Measurements from ENCODE around the gene SLC7A4. TPM values are rescaled to one million over a fixed set of nuclear protein-coding genes. Genes with fewer than 3 reads are reported as not detected.

SLC7A4 gene
- total RNA-seq, 2 experiments from 2014 or later = not detected

DNA sequence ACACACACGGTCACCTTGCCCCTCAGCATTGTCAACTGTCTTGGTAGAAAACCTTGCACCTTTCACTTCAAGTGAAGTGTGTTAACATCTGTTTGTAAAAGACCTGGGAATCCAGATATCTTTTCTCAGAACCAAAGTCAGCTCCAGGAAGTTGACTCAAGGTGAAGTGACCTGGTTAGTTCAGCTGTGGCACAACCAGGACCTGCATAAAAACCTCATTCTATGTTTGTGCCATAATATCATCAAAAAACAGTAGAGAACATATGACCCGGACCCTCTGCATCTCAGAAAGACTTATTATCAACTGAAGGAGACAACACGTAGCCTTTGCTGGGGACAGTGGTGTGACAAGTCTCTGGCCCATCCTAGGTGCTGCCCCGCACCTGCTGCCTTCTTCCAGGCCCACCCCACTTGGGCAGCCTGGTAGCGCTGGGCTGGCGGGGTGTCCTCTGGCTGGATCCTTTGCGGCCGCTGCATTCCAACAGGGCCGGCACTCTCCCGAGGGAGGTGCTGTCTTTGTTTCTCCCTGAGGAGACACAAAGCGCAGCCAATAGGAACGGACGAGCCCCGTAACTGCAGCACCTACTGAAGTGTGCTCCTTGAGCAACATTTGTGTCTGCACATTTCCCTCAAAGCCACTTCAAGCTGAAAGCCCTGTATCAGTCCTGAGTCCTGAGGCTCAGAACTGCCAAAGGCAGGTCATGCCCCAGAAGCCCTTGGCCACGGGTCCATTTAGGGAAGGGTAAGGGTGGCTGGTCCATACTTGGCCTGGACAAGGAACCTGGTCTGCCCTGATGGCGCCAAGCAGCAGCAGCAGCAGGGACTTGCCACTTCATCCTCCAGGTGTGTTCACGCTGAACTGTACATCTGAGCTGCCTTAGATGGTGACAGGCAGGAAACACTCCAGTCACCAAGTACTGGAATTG is 38.6 kb upstream of the SLC7A4 start:
- Histone ChIP-seq H3K27ac (ENCODE audit: low read depth, low read length, poor library complexity, severe bottlenecking) (no peak overlapping the region), H3K4me1 (ENCODE audit: insufficient read depth, low read length, poor library complexity, severe bottlenecking) (no peaks in the 10 kb centered on the region), H3K4me3 (ENCODE audit: low read depth, low read length, poor library complexity, severe bottlenecking) (no peak overlapping the region), H2AFZ (ENCODE audit: low read length) (no peak overlapping the region), H3K9me2 (ENCODE audit: insufficient read depth, low read length) (no peaks in the 10 kb centered on the region), H3K79me2 (ENCODE audit: insufficient read depth, low read depth, low read length) (no peaks in the 10 kb centered on the region), H4K20me1 (ENCODE audit: insufficient read depth, low read length) (no peaks in the 10 kb centered on the region), H3K36me3 (ENCODE audit: insufficient read depth, low read length) (no peaks in the 10 kb centered on the region), H3K9me3 (ENCODE audit: low read length) (no peaks in the 10 kb centered on the region), H3K4me2 (ENCODE audit: low read length) (no peak overlapping the region)
- BruUV-seq (replicated peaks) = no TSS peak
- ChIA-PET POLR2A (no interaction called here), CTCF (ENCODE audit: unreplicated experiment) (no interaction called here)
- no peak for DNase-seq (ENCODE audit: low spot score)
- TF ChIP-seq EZH2phosphoT487 (IDR thresholded peaks at IDR 0.05; ENCODE audit: borderline replicate concordance, low read depth, low read length) = no peak
- TF ChIP-seq, protein P1, sequence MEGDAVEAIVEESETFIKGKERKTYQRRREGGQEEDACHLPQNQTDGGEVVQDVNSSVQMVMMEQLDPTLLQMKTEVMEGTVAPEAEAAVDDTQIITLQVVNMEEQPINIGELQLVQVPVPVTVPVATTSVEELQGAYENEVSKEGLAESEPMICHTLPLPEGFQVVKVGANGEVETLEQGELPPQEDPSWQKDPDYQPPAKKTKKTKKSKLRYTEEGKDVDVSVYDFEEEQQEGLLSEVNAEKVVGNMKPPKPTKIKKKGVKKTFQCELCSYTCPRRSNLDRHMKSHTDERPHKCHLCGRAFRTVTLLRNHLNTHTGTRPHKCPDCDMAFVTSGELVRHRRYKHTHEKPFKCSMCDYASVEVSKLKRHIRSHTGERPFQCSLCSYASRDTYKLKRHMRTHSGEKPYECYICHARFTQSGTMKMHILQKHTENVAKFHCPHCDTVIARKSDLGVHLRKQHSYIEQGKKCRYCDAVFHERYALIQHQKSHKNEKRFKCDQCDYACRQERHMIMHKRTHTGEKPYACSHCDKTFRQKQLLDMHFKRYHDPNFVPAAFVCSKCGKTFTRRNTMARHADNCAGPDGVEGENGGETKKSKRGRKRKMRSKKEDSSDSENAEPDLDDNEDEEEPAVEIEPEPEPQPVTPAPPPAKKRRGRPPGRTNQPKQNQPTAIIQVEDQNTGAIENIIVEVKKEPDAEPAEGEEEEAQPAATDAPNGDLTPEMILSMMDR (conservative IDR thresholded peaks at IDR 0.05; ENCODE audit: low read length) = no peak
- intact Hi-C loops (cut with micrococcal nuclease; ENCODE audit: unreplicated experiment) = no loop called here

DNA sequence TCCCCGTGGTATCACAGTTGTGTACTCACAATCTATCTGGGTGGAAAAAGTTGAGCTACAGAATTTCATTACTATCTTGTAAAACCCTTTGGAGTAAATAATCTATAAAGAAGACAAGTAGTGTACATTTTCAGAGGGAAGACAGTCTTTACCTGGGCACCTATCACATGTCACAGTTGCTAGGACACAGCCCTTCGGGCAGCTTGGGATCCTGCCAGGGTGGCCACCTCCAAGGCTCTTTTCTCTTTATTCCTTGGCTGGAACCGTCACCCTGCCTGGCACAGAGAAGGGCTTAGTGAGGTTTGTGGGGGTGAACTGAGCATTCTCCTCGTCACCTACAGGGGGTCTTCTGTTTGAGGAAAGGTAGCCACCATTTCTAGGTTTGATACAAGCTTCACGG is 37.0 kb upstream of the SLC7A4 start:
- intact Hi-C loops (cut with micrococcal nuclease; ENCODE audit: unreplicated experiment) = no loop called here
- no peak overlapping the region for H3K27ac ChIP-seq (ENCODE audit: low read depth, low read length, poor library complexity, severe bottlenecking)
- TF ChIP-seq, protein P1 (conservative IDR thresholded peaks at IDR 0.05; ENCODE audit: low read length) = no peak
- no peak for TF ChIP-seq EZH2phosphoT487 (IDR thresholded peaks at IDR 0.05; ENCODE audit: borderline replicate concordance, low read depth, low read length)
- no peaks in the 10 kb centered on the region for H3K9me2 ChIP-seq (ENCODE audit: insufficient read depth, low read length)
- no peak overlapping the region for H3K4me2 ChIP-seq (ENCODE audit: low read length)
- DNase-seq (ENCODE audit: low spot score) = no peak
- no peaks in the 10 kb centered on the region for H3K79me2 ChIP-seq (ENCODE audit: insufficient read depth, low read depth, low read length)
- H2AFZ ChIP-seq (ENCODE audit: low read length) = no peak overlapping the region
- no peaks in the 10 kb centered on the region for H3K4me1 ChIP-seq (ENCODE audit: insufficient read depth, low read length, poor library complexity, severe bottlenecking)
- H3K4me3 ChIP-seq (ENCODE audit: low read depth, low read length, poor library complexity, severe bottlenecking) = no peak overlapping the region
- H3K36me3 ChIP-seq (ENCODE audit: insufficient read depth, low read length) = no peaks in the 10 kb centered on the region
- no peaks in the 10 kb centered on the region for H4K20me1 ChIP-seq (ENCODE audit: insufficient read depth, low read length)
- ChIA-PET CTCF (ENCODE audit: unreplicated experiment) (no interaction called here), POLR2A (no interaction called here)
- no TSS peak for BruUV-seq (replicated peaks)
- H3K9me3 ChIP-seq (ENCODE audit: low read length) = no peaks in the 10 kb centered on the region

DNA sequence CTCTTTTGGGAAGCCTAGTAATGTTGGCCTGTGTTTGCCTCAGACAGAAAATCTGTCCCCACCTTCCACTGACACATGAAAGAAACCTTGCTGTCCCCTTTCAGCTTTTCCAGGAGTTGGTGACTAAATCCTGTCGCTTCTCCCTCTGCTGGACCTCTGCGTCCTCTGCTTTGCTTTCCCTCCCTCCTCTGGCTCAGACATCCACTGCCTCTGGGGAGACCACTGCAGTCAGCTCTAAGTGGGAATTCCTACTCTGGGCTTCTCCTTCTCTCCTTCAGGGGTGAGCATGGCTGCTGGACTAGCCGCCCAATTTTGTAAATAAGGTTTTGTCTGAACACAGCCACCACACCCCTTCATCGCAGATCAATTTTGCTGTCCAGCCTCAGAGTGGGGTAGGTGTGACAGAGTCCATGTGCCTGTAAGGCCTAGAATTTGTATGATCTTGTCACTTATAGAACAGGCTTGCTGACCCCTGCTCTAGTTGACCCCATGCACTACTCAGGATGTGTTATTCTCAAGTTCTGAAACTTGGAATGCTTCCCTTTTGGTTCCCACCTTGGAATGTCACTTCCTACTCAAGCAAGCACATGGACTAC is 36.4 kb upstream of the SLC7A4 start:
- intact Hi-C loops (cut with micrococcal nuclease; ENCODE audit: unreplicated experiment) = no loop called here
- CTCF ChIA-PET (ENCODE audit: unreplicated experiment) = no interaction called here
- H3K4me3 ChIP-seq (ENCODE audit: low read depth, low read length, poor library complexity, severe bottlenecking) = no peak overlapping the region

More for the DNA sequence above, 36.4 kb upstream of the SLC7A4 start:
- no peaks in the 10 kb centered on the region for H3K79me2 ChIP-seq (ENCODE audit: insufficient read depth, low read depth, low read length)
- H4K20me1 ChIP-seq (ENCODE audit: insufficient read depth, low read length) = no peaks in the 10 kb centered on the region
- no peak overlapping the region for H3K4me2 ChIP-seq (ENCODE audit: low read length)
- no peak overlapping the region for H2AFZ ChIP-seq (ENCODE audit: low read length)
- H3K36me3 ChIP-seq (ENCODE audit: insufficient read depth, low read length) = no peaks in the 10 kb centered on the region
- POLR2A ChIA-PET = no interaction called here
- H3K4me1 ChIP-seq (ENCODE audit: insufficient read depth, low read length, poor library complexity, severe bottlenecking) = no peaks in the 10 kb centered on the region
- DNase-seq (ENCODE audit: low spot score) = no peak
- H3K9me3 ChIP-seq (ENCODE audit: low read length) = no peaks in the 10 kb centered on the region
- BruUV-seq (replicated peaks) = no TSS peak
- no peaks in the 10 kb centered on the region for H3K9me2 ChIP-seq (ENCODE audit: insufficient read depth, low read length)
- TF ChIP-seq EZH2phosphoT487 (IDR thresholded peaks at IDR 0.05; ENCODE audit: borderline replicate concordance, low read depth, low read length) = no peak
- TF ChIP-seq, protein P1 (conservative IDR thresholded peaks at IDR 0.05; ENCODE audit: low read length) = no peak
- no peak overlapping the region for H3K27ac ChIP-seq (ENCODE audit: low read depth, low read length, poor library complexity, severe bottlenecking)

All from OCI-LY7 (cell line).